HG02973 (cell line): ENCODE results near the gene ALDH3A2.
A peak's percentile ranks its signal among the peaks of the same experiment; 100 is the strongest.

Experiments used
- ATAC-seq: cut with Tn5 transposase; IDR thresholded peaks from one replicate; pipeline ENCODE4 v1.9.1; 2021; ENCODE audit warnings: moderate library complexity; ENCODE audit not compliant: unreplicated experiment

ALDH3A2 gene

DNA sequence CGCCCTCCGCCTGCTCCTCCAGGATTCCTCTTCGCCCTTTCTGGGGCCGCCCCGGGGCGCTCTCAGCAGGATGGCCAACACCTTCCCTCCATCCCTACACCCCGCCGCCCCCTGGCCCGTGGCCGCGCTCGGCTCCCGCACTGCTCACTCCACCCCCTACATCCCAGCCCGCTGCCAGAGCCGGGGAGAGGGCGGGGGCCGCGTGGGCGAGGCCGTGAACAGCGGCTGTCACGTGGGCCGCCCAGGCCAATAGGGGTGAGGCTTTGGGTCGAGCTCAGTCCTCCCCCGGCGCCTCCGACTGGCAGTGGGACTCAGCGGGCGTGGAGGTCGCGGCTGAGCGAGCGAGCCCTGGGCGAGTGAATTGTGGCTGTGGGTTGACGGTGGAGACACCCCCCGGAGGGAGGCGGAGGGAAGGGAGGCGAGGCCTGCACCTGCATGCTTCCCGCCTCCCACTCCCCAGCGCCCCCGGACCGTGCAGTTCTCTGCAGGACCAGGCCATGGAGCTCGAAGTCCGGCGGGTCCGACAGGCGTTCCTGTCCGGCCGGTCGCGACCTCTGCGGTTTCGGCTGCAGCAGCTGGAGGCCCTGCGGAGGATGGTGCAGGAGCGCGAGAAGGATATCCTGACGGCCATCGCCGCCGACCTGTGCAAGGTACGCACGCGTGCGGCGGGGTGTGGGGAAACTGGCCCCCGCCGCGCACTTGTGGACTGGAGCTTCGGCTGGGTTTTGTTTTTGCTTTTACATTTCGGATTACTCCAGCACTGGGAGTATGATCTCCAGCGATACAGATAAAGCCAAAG lies at the start of gene ALDH3A2:
TSS of gene ALDH3A2 (plus strand) at position 277 of the 799 bp plus-strand sequence. CDS start at position 498, 221 bp downstream.
- peak; percentile 91 for ATAC-seq

GRCh38 chr17:19610311-19610710 lies 38.2 kb upstream of the ALDH3A2 start:
- no peak for ATAC-seq

- no peak for ATAC-seq
These were observed 37.7 kb upstream of the ALDH3A2 start for GRCh38 chr17:19610879-19611278.

DNA sequence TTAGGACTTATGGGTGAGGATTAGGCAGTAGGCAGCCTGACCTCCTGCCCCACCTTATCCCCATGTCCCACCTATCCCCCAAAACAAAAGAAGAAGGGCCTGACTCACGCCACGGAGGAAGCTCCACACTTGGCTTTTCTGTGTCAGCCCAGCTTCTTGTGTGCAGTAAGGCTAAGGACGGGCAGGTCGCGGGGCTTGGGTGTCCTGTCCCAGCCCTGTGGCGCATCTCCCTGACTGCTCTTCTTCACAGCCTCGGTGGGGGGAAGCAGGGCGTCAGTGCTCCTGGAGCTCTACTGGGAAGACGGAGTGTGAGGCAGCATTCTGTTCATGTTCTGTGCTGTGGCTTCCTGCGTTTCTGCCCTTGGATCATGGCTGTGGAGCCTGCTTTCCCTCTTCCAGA lies 34.6 kb upstream of the ALDH3A2 start:
- ATAC-seq, result no peak

DNA sequence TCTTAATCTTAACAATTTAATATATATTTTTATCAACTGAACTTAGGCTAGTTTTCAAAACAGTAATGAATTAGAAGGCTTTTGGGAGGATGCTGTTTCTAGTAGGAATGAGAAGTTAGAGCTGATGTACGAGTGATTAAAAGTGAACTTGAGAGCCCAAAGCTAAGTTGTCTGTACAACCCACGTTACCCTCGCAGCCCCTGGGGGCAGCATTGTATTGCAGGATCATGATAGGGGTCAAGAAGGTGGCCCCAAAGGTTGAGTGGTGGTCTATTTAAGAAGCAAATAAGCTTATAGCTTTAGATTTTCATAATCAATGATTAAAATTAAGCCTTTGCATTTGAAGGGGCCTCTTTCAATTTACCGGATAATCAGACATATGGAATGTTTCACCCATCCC lies 33.7 kb upstream of the ALDH3A2 start:
- no peak for ATAC-seq

DNA sequence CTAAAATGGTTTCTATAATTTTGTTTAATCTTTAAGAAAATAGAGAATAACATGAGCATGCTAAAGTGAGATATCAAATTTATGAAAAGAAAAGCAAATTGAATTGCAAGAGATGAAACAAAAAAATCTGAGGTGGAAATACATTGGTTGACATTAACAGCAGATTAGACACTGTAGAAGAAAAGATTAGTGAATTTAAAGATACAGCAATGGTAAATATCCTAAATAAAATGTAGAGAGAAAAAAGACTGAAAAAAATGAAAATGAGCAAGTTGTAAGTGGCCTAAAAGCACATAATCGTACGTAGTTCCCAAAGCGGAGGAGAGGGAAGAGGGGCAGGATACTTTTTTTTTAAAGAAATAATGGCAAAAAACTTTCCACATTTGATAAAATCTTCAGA lies 30.5 kb upstream of the ALDH3A2 start:
- ATAC-seq, result no peak

DNA sequence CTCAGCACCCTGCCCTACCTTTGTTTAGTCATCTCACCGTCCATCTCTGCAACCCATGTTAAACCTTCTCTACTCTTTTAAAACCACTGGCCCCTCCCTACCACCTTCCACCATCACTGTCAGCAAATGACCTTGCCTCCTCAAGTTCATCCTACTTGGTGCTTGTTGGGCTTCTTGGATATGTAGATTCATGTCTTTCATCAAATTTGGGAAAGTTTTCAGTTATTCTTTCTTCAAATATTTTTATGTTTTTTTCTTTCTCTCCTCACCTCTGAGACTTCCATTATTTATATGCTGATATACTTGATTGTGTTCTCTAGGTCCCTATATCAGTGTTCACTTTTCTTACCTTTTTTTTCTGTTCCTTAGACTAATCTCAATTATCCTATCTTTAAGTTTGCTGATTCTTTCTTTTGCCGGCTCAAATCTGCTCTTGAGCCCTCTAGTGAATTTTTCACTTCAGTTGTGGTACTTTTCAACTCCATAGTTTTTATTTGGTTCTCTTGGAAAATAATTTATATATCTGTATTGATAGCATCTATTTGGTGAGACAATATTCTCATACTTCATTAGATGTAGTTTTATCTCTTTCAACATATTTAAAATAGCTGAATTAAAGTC lies 28.7 kb upstream of the ALDH3A2 start:
- ATAC-seq, result no peak

GRCh38 chr17:19621697-19622096 lies 26.9 kb upstream of the ALDH3A2 start:
- ATAC-seq, result no peak

DNA sequence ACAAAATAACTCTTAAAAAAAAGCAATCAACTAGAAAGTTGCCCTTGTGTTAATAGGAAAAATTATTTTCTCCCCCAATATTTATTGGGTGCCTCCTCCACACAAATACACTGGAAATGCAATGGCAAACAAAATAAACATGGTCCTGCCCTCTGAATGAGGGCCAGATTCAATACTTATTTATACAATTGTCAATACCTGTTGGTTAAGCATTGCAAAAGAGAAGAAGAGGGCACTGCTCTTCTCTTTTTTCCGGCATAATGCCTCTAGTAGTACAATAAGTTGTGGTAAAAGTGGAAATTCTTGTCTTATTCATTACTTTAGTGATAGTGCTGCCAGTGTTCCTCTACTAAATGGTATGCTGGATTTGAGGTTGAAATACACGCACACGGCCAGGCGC lies 22.5 kb upstream of the ALDH3A2 start:
- no peak for ATAC-seq

GRCh38 chr17:19629449-19629848 lies 19.1 kb upstream of the ALDH3A2 start:
- no peak for ATAC-seq

GRCh38 chr17:19630035-19630434 lies 18.5 kb upstream of the ALDH3A2 start:
- ATAC-seq, result no peak

GRCh38 chr17:19630661-19631060 lies 17.9 kb upstream of the ALDH3A2 start:
- ATAC-seq, result no peak

GRCh38 chr17:19631905-19632304 lies 16.6 kb upstream of the ALDH3A2 start:
- no peak for ATAC-seq

- ATAC-seq, result no peak
These were observed 6.7 kb upstream of the ALDH3A2 start for GRCh38 chr17:19641687-19642372.

- no peak for ATAC-seq
These were observed 6.1 kb upstream of the ALDH3A2 start for GRCh38 chr17:19642373-19642893.

DNA sequence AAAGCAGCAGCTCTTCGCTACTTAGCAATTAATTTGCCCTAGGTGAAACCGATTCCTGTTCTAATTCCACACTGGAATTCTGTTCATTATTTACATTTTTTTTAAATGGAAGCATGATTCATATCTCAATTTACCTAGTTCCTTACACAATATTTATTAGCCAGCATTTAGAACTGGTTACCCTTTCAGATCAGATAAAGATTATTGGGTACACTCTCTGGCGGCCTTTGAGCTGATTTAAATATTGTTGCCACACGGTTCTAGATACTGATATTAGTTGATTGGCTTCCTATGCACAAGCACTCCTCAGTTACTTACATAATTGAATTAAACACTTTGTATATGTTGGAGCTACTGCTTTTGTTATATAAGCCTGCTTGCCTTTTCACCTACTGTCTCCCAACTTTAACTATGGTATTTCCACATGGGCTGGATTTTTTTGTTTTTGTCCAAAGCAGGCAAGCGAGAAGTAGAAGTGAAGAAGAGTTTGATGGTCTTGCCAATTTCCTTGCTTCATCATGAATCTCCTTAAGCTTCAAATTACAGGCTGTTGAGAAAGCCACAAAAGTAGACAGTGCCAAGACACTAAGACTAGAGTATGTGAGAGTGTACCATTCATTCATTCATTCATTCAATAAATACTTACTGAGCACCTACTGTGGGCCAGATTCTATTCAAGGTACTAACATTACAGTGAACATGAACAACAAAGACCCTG lies 3.9 kb upstream of the ALDH3A2 start:
- ATAC-seq, result no peak

- ATAC-seq, result no peak
These were observed 2.8 kb upstream of the ALDH3A2 start for GRCh38 chr17:19645734-19646201.

- no peak for ATAC-seq
These were observed 1.5 kb upstream of the ALDH3A2 start for GRCh38 chr17:19646788-19647696.

DNA sequence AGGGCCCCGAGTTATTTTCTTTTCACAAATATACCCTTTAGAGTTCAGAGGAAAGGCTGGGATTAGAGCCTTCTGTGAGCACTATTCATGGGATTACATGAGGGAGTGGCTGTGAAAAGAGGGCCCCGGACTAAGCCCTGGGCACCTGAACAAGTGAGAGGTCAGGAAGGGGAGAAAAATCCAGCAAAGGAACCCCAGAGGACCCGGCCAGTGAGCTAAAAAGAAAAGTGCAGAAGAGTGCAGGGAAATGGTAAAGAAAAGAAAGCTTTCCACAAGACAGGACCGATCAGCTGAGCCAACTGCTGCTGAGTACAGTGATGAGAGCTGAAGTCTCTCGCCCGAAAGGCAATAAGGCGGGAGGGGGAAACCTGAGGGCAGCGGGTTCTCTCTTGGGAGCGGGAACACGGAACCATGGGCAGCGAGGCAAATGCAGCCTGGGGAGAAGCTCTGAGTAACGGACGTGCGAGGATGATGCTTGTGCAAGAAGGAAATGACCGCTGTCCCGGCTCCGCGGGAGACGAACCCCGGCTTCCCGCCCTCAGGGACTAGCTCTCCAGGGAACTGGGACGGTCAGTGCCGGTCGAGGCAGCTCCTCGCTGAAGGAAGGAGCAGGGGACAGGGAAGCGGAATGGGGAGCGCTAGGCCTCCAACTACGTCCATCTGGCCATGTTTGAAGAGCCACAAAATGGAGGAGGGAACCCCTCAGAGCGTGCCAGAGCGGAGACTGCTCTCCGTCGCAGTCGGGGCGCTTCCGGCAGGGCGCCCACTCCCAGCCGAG lies 665 bp upstream of the ALDH3A2 start:
- ATAC-seq, result peak; percentile 20
